ENCODE results near the gene ZNF646.

Gene ZNF646

GRCh38 chr16:31130899-31131298 is 56.7 kb downstream of the ZNF646 start:
- DNase-seq (ENCODE audit: low read depth, low spot score): peak; percentile 94

GRCh38 chr16:31131416-31131815 is 57.2 kb downstream of the ZNF646 start:
- DNase-seq (ENCODE audit: low read depth, low spot score): no peak

- no peak for DNase-seq (ENCODE audit: low read depth, low spot score)
Observed at GRCh38 chr16:31131841-31132271, 57.6 kb downstream of the ZNF646 start.

- no peak for DNase-seq (ENCODE audit: low read depth, low spot score)
Observed at GRCh38 chr16:31132303-31132979, 58.2 kb downstream of the ZNF646 start.

- no peak for DNase-seq (ENCODE audit: low read depth, low spot score)
Observed at GRCh38 chr16:31133046-31133501, 58.9 kb downstream of the ZNF646 start.
